HepG2 (cell line): ENCODE results near the gene ZMAT1. TPM values are rescaled to one million over a fixed set of nuclear protein-coding genes. Genes with fewer than 3 reads are reported as not detected.

Source experiments
- ATAC-seq: fragments of 200-7000 bp; cut with Tn5 transposase; 3 replicates; pipeline ENCODE4 v1.9.1; 2020; ENCODE audit warnings: mild to moderate bottlenecking, moderate library complexity
- BruUV-seq: library from RNA; stranded (reverse); fragments of 400-500 nt; replicated peaks from 2 replicates; lab custom pipeline; 2021; lab: Mats Ljungman, UMichigan
- CTCF ChIA-PET: fragments of 300-600 bp; formaldehyde crosslinking; extraction: SDS; loops from one replicate; lab custom pipeline; 2021; ENCODE audit warnings: low total read pairs, inconsistent platforms, low intra/inter-chr PET ratio; lab: Yijun Ruan, JAX
- POLR2A ChIA-PET: fragments of 350-600 bp; sonication (Branson Sonifier 250); formaldehyde crosslinking; loops from one replicate; lab custom pipeline; 2020; ENCODE audit warnings: antibody characterized with exemption, inconsistent platforms; lab: Yijun Ruan, JAX
- DNase-seq: peaks from one replicate; pipeline ENCODE4 v3.0.0-alpha.2; 2015; ENCODE audit warnings: low spot score
- FAIRE-seq: peaks from 3 replicates; lab custom pipeline; 2011; peaks lifted over from hg19 to GRCh38; lab: Jason Lieb, UNC
- H2AFZ ChIP-seq: one replicate; pipeline ENCODE4 v1.6.1; 2011; ENCODE audit warnings: low read length, inconsistent platforms
- H3K27ac ChIP-seq: fragments of 300-600 bp; 3 replicates; pipeline ENCODE4 v1.8.0; 2011; ENCODE audit warnings: mixed run types, mild to moderate bottlenecking, mixed read lengths, low read length, inconsistent platforms; ENCODE audit not compliant: insufficient read depth; ENCODE audit errors: extremely low read length
- H3K27me3 ChIP-seq, 2 experiments: fragments of 200-600 bp in 1 of 2; 2 replicates in 1 of 2; 3 replicates in 1 of 2; pipeline versions ENCODE4 v1.6.0 to v1.8.0; 2011; ENCODE audit warnings: low read length in 2 of 2, mild to moderate bottlenecking in 2 of 2, moderate library complexity in 2 of 2, inconsistent platforms in 1 of 2; ENCODE audit not compliant: insufficient read depth in 2 of 2, control insufficient read depth in 1 of 2
- H3K36me3 ChIP-seq, 2 experiments: fragments of 200-600 bp in 1 of 2; replicated peaks in 1 of 2; 2 replicates in 1 of 2; 3 replicates in 1 of 2; pipeline versions ENCODE4 v1.5.1 to v1.8.0; 2011; ENCODE audit warnings: low read length in 2 of 2, inconsistent platforms in 1 of 2; ENCODE audit not compliant: insufficient read depth in 2 of 2, control insufficient read depth in 1 of 2
- H3K4me1 ChIP-seq: 2 replicates; pipeline ENCODE4 v1.5.1; 2012; ENCODE audit warnings: low read length, inconsistent platforms; ENCODE audit not compliant: insufficient read depth
- H3K4me2 ChIP-seq: 2 replicates; pipeline ENCODE4 v1.6.0; 2011; ENCODE audit warnings: low read depth, low read length, inconsistent platforms
- H3K4me3 ChIP-seq, 3 experiments: fragments of 200-600 bp in 1 of 3; sonication (generic), shearing (Covaris generic) in 1 of 3; replicated peaks in 1 of 3; 2 replicates each; pipeline ENCODE4 v1.5.1; 2011 to 2016; ENCODE audit warnings: low read length in 3 of 3, inconsistent platforms in 2 of 3, low read depth in 2 of 3, mild to moderate bottlenecking in 2 of 3, control low read depth in 1 of 3, mixed read lengths in 1 of 3; ENCODE audit not compliant: insufficient read depth in 1 of 3
- H3K79me2 ChIP-seq: one replicate; pipeline ENCODE4 v1.6.1; 2011; ENCODE audit warnings: low read length, inconsistent platforms; ENCODE audit not compliant: insufficient read depth
- H3K9ac ChIP-seq: 2 replicates; pipeline ENCODE4 v1.6.0; 2011; ENCODE audit warnings: mild to moderate bottlenecking, low read depth, low read length, inconsistent platforms; ENCODE audit not compliant: insufficient read depth
- H3K9me3 ChIP-seq: 2 replicates; pipeline ENCODE4 v1.5.1; 2012; ENCODE audit warnings: mild to moderate bottlenecking, low read length
- H4K20me1 ChIP-seq: 2 replicates; pipeline ENCODE4 v1.6.0; 2011; ENCODE audit warnings: inconsistent platforms, mild to moderate bottlenecking, low read length, moderate library complexity; ENCODE audit not compliant: insufficient read depth
- ARID5B ChIP-seq: IDR thresholded peaks from 2 replicates; pipeline ENCODE4 v1.4.0; 2020; ENCODE audit warnings: mild to moderate bottlenecking, missing genetic modification reagents
- E2F2 ChIP-seq: sonication (generic); formaldehyde crosslinking; IDR thresholded peaks from 2 replicates; pipeline ENCODE4 v1.4.0; 2020; ENCODE audit warnings: missing genetic modification reagents, borderline replicate concordance
- ELF3 ChIP-seq: IDR thresholded peaks from 2 replicates; pipeline ENCODE4 v1.6.1; 2016; ENCODE audit warnings: missing genetic modification reagents, missing compliant biosample characterization
- RFXANK ChIP-seq: IDR thresholded peaks from 2 replicates; pipeline ENCODE4 v1.6.1; 2016
- SKI ChIP-seq: fragments of 450-650 bp; IDR thresholded peaks from one replicate; pipeline ENCODE4 v1.6.1; 2018; ENCODE audit warnings: mild to moderate bottlenecking; ENCODE audit not compliant: partially characterized antibody
- SNAI1 ChIP-seq: sonication (generic); formaldehyde crosslinking; IDR thresholded peaks from 2 replicates; pipeline ENCODE4 v1.5.0; 2020; ENCODE audit warnings: mild to moderate bottlenecking, missing genetic modification reagents, borderline replicate concordance
- TCF12 ChIP-seq, 2 experiments: fragments of 450-650 bp in 1 of 2; sonication (generic) in 1 of 2; formaldehyde crosslinking in 1 of 2; IDR thresholded peaks; 2 replicates each; pipeline versions ENCODE4 v1.6.1 to v1.8.0; 2017 to 2022; ENCODE audit warnings: antibody characterized with exemption in 1 of 2, mild to moderate bottlenecking in 1 of 2, missing genetic modification reagents in 1 of 2, moderate library complexity in 1 of 2
- USF2 ChIP-seq, 2 experiments: sonication (generic) in 1 of 2; formaldehyde crosslinking in 1 of 2; IDR thresholded peaks; 2 replicates each; pipeline versions ENCODE4 v1.5.1 to v1.6.1; 2011 to 2020; ENCODE audit warnings: borderline replicate concordance in 1 of 2, low read depth in 1 of 2, low read length in 1 of 2, mild to moderate bottlenecking in 1 of 2, missing genetic modification reagents in 1 of 2, moderate library complexity in 1 of 2
- ZBED4 ChIP-seq: sonication (generic); formaldehyde crosslinking; IDR thresholded peaks from 2 replicates; pipeline ENCODE4 v1.4.0; 2020; ENCODE audit warnings: missing genetic modification reagents, borderline replicate concordance
- ZNF749 ChIP-seq: sonication (generic); formaldehyde crosslinking; IDR thresholded peaks from 2 replicates; pipeline ENCODE4 v1.8.0; 2022; ENCODE audit warnings: mild to moderate bottlenecking, missing genetic modification reagents, moderate library complexity, borderline replicate concordance
- ZSCAN21 ChIP-seq: sonication (generic); formaldehyde crosslinking; IDR thresholded peaks from 2 replicates; pipeline ENCODE4 v1.8.0; 2022; ENCODE audit warnings: mild to moderate bottlenecking, missing genetic modification reagents, moderate library complexity, borderline replicate concordance
- WGBS: methylation state at CpG from one replicate; pipeline ENCODE4 v1.1.6; 2017; ENCODE audit warnings: low lambda C conversion rate; 5-methylcytosine and 5-hydroxymethylcytosine counted together
- in situ Hi-C: cut with HindIII; loops from 2 replicates; pipeline ENCODE4 v1.10.0; 2017; ENCODE audit warnings: low pct_unique_long_range_greater_than_20kb; ENCODE audit not compliant: extremely low pct_ligation_motif_present
- intact Hi-C: fragments of 100-400 bp; cut with micrococcal nuclease; formaldehyde crosslinking; loops from one replicate; pipeline ENCODE4 v1.10.0; 2022; ENCODE audit not compliant: unreplicated experiment
- polyA plus RNA-seq, 8 experiments: library from polyadenylated mRNA; depleted of rRNA in 3 of 8; stranded (reverse) in 7 of 8; unstranded in 1 of 8; fragments of >200 nt; fragmentation: Illumina TruSeq in 4 of 8; extraction: Trizol in 4 of 8; gene quantifications; 2 replicates each; pipeline versions ENCODE4 v1.2.1 to v1.2.3, GENCODE V29; 2011 to 2016; ENCODE audit warnings: low read depth in 4 of 8, missing spikeins in 1 of 8, mixed read lengths in 1 of 8; ENCODE audit not compliant: insufficient read depth in 1 of 8
- total RNA-seq, 5 experiments: library from RNA; depleted of rRNA; stranded (reverse); fragments of >200 nt; fragmentation: Illumina TruSeq; extraction: Trizol; gene quantifications; 2 replicates each; pipeline ENCODE4 v1.2.3, GENCODE V29; 2016; ENCODE audit warnings: low read depth in 1 of 5

ZMAT1 gene
- total and polyA plus RNA-seq, 2 of the 13 experiments (the other 11 are each of a cell fraction or from before 2014, with no cell fraction given) = 0.01 to 0.02 TPM

- no peak for TF ChIP-seq ARID5B (CRISPR knock-in tag)
- no peak for TF ChIP-seq SNAI1 (CRISPR knock-in tag)
Observed at GRCh38 chrX:101931136-101931487, 715 bp downstream of the ZMAT1 start (continued).

- Histone ChIP-seq H3K79me2 (no peaks in the 10 kb centered on the region), H3K27ac (no peak overlapping the region), H3K9ac (no peak overlapping the region), H3K4me2 (no peak overlapping the region), H3K4me1 (no peaks in the 10 kb centered on the region), H3K36me3 (no peaks in the 10 kb centered on the region), H3K27me3 (no peaks in the 10 kb centered on the region), H3K4me3 (no peak overlapping the region), H3K9me3 (no peaks in the 10 kb centered on the region), H4K20me1 (no peaks in the 10 kb centered on the region), H2AFZ (no peak overlapping the region)
- POLR2A ChIA-PET = no interaction called here
- intact Hi-C loops (no loop called here), in situ Hi-C loops (no loop called here)
- 31% methylated on average over 5 of the region's 5 CpGs for WGBS
- ATAC-seq (no peak), DNase-seq (no peak), FAIRE-seq (no peak)
- CTCF ChIA-PET = no interaction called here
- BruUV-seq = no TSS peak
- TF ChIP-seq RFXANK (CRISPR knock-in tag) (no peak), ZNF749 (CRISPR knock-in tag) (no peak), ELF3 (CRISPR knock-in tag) (no peak), ZBED4 (CRISPR knock-in tag) (no peak), E2F2 (no peak), TCF12 (IDR thresholded peaks at IDR 0.05) (no peak), TCF12 (CRISPR knock-in tag; IDR thresholded peaks at IDR 0.05) (no peak), ZSCAN21 (CRISPR knock-in tag) (no peak), SKI (no peak), USF2 (IDR thresholded peaks at IDR 0.05; ENCODE audit: low read depth, low read length) (no peak), USF2 (CRISPR knock-in tag; IDR thresholded peaks at IDR 0.05; ENCODE audit: borderline replicate concordance) (no peak)
Observed at GRCh38 chrX:101925733-101926132, 6.1 kb downstream of the ZMAT1 start.
